Heart left ventricle (tissue), 16 donors: ENCODE measurements around the gene RTL3. TPM values are rescaled to one million over a fixed set of nuclear protein-coding genes. Genes with fewer than 3 reads are reported as not detected.

ENCODE experiments used
- ATAC-seq, 4 donors: fragments of 200-7000 bp; cut with Tn5 transposase; one replicate each; pipeline ENCODE4 v1.9.1; 2020 to 2022; ENCODE audit warnings: moderate library complexity in 4 of 4, mild to moderate bottlenecking in 3 of 4, moderate number of reproducible peaks in 1 of 4
- DNase-seq, 5 donors: peaks; one replicate each; pipeline ENCODE4 v3.0.0-alpha.2; 2020
- H3K27ac ChIP-seq, 12 donors: fragments of 200-600 bp; sonication (generic) in 4 of 12; one replicate each; pipeline versions ENCODE4 v1.5.0 to v1.8.0; 2016 to 2022; ENCODE audit warnings: mild to moderate bottlenecking in 2 of 12
- H3K27me3 ChIP-seq, 9 donors: fragments of 200-600 bp; sonication (generic) in 2 of 9; one replicate each; pipeline versions ENCODE4 v1.5.1 to v1.8.0; 2016 to 2022; ENCODE audit warnings: mild to moderate bottlenecking in 3 of 9
- H3K36me3 ChIP-seq, 9 donors: fragments of 200-600 bp; sonication (generic) in 2 of 9; one replicate each; pipeline versions ENCODE4 v1.5.0 to v1.8.0; 2018 to 2022; ENCODE audit warnings: mild to moderate bottlenecking in 2 of 9
- H3K4me1 ChIP-seq, 12 donors: fragments of 200-600 bp; sonication (generic) in 4 of 12; one replicate each; pipeline versions ENCODE4 v1.5.0 to v1.8.0; 2016 to 2022; ENCODE audit warnings: mild to moderate bottlenecking in 3 of 12
- H3K4me3 ChIP-seq, 12 donors: fragments of 200-600 bp; sonication (generic) in 4 of 12; one replicate each; pipeline versions ENCODE4 v1.5.0 to v1.8.0; 2017 to 2022; ENCODE audit warnings: mild to moderate bottlenecking in 9 of 12, moderate library complexity in 4 of 12
- H3K9me3 ChIP-seq, 12 donors: fragments of 200-600 bp; sonication (generic) in 4 of 12; one replicate each; pipeline versions ENCODE4 v1.5.0 to v1.8.0; 2016 to 2022; ENCODE audit warnings: mild to moderate bottlenecking in 1 of 12
- POLR2A ChIP-seq, 2 donors: fragments of 450-650 bp; IDR thresholded peaks; one replicate each; pipeline ENCODE4 v1.6.1; 2017; ENCODE audit warnings: antibody characterized with exemption in 2 of 2, mild to moderate bottlenecking in 2 of 2, moderate library complexity in 2 of 2
- WGBS, 4 donors: extraction: QIAGEN DNeasy Blood & Tissue Kit in 2 of 4; methylation state at CpG; one replicate each; pipeline versions ENCODE4 v1.1.5 to v1.1.7; 2013 to 2018; 5-methylcytosine and 5-hydroxymethylcytosine counted together
- intact Hi-C, 10 donors: fragments of 100-400 bp; cut with DNase I; formaldehyde crosslinking; loops; one replicate each; pipeline versions ENCODE4 v1.11.1 to v1.14.2; 2022
- polyA plus RNA-seq, 2 donors: library from polyadenylated mRNA; stranded (reverse); fragments of 200-250 nt; gene quantifications; one replicate each; pipeline ENCODE4 v1.2.3, GENCODE V29; 2013
- total RNA-seq, 9 donors: library from RNA; depleted of rRNA in 2 of 9; stranded (reverse); fragments of >200 nt in 2 of 9; fragmentation: NEBNext Ultra II Directional in 3 of 9; extraction: Animal tissue kit (Norgen Biotek cat#: 25700) in 3 of 9; gene quantifications; one replicate each; pipeline versions ENCODE4 v1.1.0 to v1.2.4, GENCODE V29; 2016 to 2023
- TF ChIP-seq, protein P1 (sequence below), 12 donors: fragments of 200-600 bp; sonication (generic) in 4 of 12; IDR thresholded peaks; one replicate each; pipeline versions ENCODE4 v1.5.0 to v1.8.0; 2018 to 2022; ENCODE audit warnings: antibody characterized with exemption in 12 of 12, mild to moderate bottlenecking in 5 of 12
- donor health status: ischemic (EF 13 %, LVEDD 7.1; RV severe dilation, severe dysfunction).
- donor health status: healthy with polysubstance abuse.
- donor health status: DM: no; HTN: yes; CAD: no.
- donor health status: DM: no; HTN: no; CAD: no.
- donor health status: ischemic (EF 25% LVEDD 6.9; RV normal size, moderate dysfunction).
- donor health status: ischemic (EF 25% LVEDD 5.7; RV mildly dilated, moderate dysfunction).
- donor health status: healthy.
- donor health status: DM: yes; HTN: yes; CAD: no.
- donor health status: ischemic (EF 35%, LVEDD 5.7; RV mildly dilated, moderate dysfunction).
- donor health status: nonischemic (EF 11% LVEDD 7.7; RV severe dilation, severe dysfunction).
- donor health status: DM: yes; HTN: yes; CAD: no.
- donor health status: PGD.
- donor health status: ischemic (EF 29% LVEDD 5.4; RV normal size, mild dysfunction).
- donor health status: nonischemic (EF 23%, LVEDD 6.1; RV moderate dilation, normal function).

RTL3 gene
- total and polyA plus RNA-seq, 11 donors = 0.09 to 0.63 (median 0.29) TPM; not detected in 4

DNA sequence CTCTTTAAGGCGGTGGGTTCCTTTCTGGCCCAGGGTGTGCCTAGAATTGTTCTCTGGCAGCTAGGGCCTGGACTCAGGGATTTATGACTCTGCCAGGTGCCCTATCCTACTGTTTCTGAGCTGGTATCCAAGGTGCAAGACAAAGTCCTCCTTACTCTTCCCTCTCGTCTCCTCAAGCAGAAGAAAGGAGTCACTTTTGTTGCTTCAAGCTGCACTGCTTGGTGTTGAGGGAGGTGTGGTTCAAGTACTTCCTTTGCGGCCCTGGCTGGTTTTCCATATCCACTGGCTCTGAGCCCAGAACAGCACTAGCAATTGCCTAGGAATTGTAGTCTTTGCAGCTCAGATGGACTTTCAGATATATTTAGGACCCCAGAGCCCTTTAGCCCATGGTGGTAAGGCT is 39.3 kb downstream of the RTL3 start:
- Histone ChIP-seq H3K9me3 (peaks cover 0 to 5% (median 0%) of the 10 kb centered on the region in 12 donors), H3K4me3 (no peak overlapping the region), H3K27ac (peak overlapping the region in 1 of 12 donors; percentile 13), H3K27me3 (no peaks in the 10 kb centered on the region), H3K36me3 (no peaks in the 10 kb centered on the region), H3K4me1 (no peaks in the 10 kb centered on the region)
- DNase-seq (peak in 3 of 5 donors; percentile 6 to 42 (median 37)), ATAC-seq (peak in 1 of 4 donors; percentile 51)
- WGBS, 4 donors = 47 to 56% (median 51%) methylated on average over 3 of the region's 3 CpGs
- intact Hi-C loops = no loop called here
- TF ChIP-seq, protein P1, sequence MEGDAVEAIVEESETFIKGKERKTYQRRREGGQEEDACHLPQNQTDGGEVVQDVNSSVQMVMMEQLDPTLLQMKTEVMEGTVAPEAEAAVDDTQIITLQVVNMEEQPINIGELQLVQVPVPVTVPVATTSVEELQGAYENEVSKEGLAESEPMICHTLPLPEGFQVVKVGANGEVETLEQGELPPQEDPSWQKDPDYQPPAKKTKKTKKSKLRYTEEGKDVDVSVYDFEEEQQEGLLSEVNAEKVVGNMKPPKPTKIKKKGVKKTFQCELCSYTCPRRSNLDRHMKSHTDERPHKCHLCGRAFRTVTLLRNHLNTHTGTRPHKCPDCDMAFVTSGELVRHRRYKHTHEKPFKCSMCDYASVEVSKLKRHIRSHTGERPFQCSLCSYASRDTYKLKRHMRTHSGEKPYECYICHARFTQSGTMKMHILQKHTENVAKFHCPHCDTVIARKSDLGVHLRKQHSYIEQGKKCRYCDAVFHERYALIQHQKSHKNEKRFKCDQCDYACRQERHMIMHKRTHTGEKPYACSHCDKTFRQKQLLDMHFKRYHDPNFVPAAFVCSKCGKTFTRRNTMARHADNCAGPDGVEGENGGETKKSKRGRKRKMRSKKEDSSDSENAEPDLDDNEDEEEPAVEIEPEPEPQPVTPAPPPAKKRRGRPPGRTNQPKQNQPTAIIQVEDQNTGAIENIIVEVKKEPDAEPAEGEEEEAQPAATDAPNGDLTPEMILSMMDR (IDR thresholded peaks at IDR 0.05) = no peak
- TF ChIP-seq POLR2A (IDR thresholded peaks at IDR 0.05) = no peak

DNA sequence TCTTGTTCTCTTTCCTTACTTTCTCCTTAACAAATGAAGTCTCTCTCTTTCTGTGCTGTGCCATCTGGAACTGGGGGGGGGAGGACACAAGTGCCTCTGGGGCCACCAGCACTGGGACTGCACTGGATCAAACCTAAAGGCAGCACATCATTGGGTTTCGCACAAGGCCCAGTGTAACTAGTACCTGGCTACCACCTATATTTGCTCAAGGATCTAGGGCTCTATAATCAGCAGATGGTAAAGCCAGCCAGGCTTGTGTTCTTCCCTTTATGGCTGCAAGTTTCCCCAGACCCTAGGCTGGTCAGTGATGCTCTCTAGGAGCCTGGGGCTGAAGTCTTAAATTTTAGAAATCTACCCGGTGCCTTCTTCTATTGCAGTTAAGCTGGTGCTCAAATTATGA is 40.1 kb downstream of the RTL3 start:
- ATAC-seq (no peak), DNase-seq (no peak)
- Histone ChIP-seq H3K4me3 (no peak overlapping the region), H3K9me3 (peaks cover 0 to 5% (median 0%) of the 10 kb centered on the region in 12 donors), H3K4me1 (no peaks in the 10 kb centered on the region), H3K27ac (no peak overlapping the region), H3K27me3 (no peaks in the 10 kb centered on the region), H3K36me3 (no peaks in the 10 kb centered on the region)
- WGBS, 4 donors = 89 to 100% (median 95%) methylated on average over 2 of the region's 2 CpGs
- no peak for TF ChIP-seq POLR2A (IDR thresholded peaks at IDR 0.05)
- TF ChIP-seq, protein P1 (IDR thresholded peaks at IDR 0.05) = no peak
- intact Hi-C loops = no loop called here

DNA sequence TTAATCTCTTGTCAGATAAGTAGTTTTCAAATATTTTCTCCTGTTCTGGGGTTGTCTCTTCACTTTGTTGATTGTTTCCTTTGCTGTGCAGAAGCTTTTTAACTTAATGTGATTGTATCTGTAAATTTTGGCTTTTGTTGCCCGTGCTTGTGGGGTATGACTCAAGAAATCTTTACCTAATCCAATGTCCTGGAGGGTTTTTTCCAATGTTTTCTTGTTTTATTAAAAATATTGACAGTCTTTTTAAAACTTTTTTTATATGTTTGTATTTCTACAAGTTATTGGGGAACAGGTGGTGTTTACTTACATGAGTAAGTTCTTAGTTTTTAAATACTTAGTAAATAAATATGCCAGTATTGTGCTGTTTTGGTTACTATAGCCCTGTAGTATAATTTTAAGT is 44.9 kb downstream of the RTL3 start:
- Histone ChIP-seq H3K27ac (no peak overlapping the region), H3K4me1 (no peaks in the 10 kb centered on the region), H3K27me3 (no peaks in the 10 kb centered on the region), H3K36me3 (no peaks in the 10 kb centered on the region), H3K4me3 (no peak overlapping the region), H3K9me3 (peaks cover 0 to 5% (median 0%) of the 10 kb centered on the region in 12 donors)
- DNase-seq (no peak), ATAC-seq (no peak)
- WGBS, 4 donors = 44 to 82% (median 59%) methylated on average over 1 of the region's 1 CpG
- intact Hi-C loops = no loop called here
- TF ChIP-seq, protein P1 (IDR thresholded peaks at IDR 0.05) = no peak
- TF ChIP-seq POLR2A (IDR thresholded peaks at IDR 0.05) = no peak

Other genes with a start within 250 kb of the RTL3 start
- gene LPAR4, start 88.4 kb upstream of the RTL3 start, total RNA-seq = under 1 TPM in 5 of 9 donors, not detected in 4; 0.16 to 0.52 (median 0.23) TPM
- gene LPAR4, start 88.4 kb upstream of the RTL3 start, polyA plus RNA-seq = under 1 TPM; 0.21 to 0.30 TPM